OCI-M2 (cell line): ENCODE measurements around the gene SAFB2.

Source experiments
- DNase-seq: peaks from one replicate; lab custom pipeline; 2025; ENCODE audit not compliant: unreplicated experiment; lab: John Stamatoyannopoulos, UW

Gene SAFB2

DNA sequence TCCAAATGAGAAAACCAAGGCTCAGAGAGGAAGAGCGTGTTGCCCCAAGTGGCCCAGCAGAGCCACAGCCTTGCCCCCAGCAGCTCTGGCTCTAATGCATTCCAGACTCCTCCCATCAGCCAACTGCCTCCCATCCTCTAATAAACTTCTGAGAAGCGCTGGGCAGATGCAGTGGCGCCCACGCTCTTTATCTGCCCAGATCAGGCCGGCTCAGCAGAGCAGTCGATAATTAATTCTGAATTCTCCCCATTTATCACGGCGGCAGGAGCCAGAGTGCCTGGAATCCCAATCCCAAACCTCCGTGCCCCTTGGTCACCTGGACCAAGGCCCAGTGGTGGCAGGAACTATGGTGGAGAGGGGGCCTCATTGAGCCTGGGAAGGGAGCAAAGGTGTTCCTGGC, 68.7 kb downstream of the SAFB2 start:
- DNase-seq: no peak

DNA sequence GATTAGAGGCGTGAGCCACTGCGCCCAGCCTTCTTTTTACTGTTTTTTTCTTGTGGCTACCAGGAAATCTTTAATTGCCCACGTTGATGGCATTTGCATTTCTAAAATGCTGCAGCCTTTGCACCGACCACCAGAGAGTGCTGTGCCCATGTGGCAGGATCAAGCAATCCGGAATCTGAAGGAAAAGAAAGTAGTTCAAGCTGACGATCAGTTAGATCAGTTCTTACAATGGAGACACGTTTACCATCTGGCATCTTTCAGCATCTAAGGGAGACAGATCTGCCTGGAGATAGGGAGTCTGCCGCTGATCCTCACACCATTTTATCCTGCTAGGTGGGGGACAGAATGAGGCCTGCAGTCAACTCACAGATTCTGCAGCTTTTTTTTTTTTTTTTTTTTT, 74.7 kb downstream of the SAFB2 start:
- DNase-seq: no peak

DNA sequence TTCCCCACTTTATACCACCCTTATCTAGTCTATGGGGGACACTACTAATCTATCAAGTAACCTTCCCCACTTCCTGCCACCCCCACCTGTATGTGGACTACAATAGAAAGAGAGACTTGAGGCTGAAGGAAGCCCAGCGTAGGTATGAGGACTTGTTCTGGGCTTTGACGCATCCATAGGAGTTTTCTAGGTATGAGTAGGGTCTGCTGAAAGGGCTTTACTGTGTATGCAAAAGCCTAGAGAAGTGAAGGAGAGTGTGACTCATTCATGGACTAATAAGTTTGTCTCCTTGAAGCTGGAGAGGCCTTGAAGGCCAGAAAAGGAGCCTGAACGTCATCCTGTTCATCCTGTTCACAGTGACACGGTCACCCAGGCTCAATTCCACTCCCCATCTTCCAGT, 76.6 kb downstream of the SAFB2 start:
- DNase-seq: no peak

DNA sequence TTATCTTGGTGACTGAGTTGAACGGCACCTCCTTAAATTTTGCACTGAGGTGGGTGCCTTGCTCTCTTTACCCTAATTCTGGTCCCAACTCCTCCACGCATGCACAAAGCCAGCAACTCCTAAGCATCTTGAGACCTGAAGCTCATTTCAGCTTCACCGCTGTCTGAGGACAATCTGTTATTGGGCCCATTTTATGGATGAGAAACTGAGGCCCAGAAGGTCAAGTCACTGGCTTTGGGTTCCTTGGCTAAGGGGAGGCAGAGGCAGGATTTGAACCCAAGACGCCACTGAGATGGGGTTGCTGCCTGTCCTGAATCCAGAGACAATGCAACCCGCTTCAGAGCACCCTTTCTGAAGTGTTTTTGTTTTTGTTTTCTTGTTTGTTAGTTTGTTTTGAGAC, 77.5 kb downstream of the SAFB2 start:
- no peak for DNase-seq

DNA sequence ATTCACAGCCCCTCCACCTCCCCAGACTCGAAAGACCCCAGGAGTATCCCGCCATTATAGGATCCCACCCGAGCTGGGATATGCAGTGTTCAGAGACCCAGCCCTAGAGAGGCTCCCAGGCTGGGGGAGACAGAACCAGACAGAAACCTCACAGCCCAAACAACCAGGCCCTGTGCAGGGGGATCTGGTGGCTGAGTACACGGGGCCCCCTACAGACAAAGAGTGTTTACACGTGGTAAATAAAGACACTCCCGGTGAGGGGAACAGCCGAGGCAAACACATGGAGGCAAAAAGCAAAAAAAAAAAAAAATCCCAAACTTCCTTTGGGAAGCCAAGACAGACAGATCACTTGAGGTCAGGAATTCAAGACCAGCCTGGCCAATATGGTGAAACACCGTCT, 79.9 kb downstream of the SAFB2 start:
- no peak for DNase-seq

DNA sequence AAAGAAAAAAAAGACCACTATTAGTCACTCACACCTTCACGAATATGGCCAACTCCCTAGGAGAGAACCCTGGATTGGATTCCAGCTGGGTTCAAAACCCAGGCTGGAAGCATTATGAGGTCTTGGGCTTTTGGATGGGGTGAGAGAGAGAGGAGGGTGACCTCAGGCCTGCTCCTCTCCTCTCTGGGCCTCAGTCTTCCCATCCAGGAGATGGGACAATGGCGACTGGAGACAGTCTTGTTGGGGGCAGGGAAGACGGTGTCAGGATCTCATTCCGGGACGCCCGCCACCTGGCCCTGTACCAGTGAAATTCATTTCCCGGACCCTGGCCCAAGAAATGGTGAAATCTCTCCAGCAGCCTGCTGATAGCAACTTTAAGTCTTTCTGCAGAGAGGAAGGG, 81.1 kb downstream of the SAFB2 start:
- DNase-seq: no peak

DNA sequence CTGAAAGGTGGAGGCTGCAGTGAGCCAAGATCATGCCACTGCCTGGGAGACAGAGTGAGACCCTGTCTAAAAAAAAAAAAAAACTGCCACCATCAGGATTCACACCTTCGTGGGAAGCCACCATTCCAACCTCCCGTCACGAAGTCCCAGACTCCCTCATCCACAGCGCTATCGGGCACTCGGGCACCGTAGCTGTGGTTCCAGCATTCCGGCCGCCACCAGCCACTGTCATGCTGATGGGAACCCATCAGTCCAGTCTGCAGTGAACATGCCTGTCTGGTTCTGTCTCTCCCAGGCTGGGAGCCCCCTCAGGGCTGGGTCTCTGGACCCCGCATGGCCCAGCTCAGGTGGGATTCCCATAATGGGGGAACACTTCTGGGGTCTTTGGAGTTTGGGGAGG, 82.4 kb downstream of the SAFB2 start:
- DNase-seq: no peak

DNA sequence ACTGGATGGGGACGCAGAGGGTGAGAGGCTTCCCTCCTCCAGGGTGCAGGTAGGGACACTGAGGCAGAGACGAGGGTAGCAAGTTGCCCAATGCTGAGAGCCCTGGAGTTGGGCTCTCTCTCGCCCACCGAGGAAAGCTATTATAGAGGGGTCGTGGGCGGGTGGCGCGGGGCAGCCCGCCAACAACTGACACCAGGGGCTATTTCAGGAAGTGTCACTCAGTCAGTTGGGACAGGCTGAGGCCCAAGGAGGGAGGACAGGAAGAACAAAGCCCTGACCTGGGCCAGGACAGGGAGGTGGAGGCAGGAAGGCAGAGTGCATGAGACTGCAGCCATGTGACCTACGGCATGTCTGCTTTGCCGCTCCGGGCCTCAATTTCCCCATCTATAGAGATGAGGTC, 84.7 kb downstream of the SAFB2 start:
- no peak for DNase-seq
